ENCODE data around the gene ADAMTS17.
"Not testable (repeated sequence)": the region's sequence is repeated elsewhere in the genome, so short reads cannot be mapped to it uniquely, and the experiment has no call there.

The ADAMTS17 gene

DNA sequence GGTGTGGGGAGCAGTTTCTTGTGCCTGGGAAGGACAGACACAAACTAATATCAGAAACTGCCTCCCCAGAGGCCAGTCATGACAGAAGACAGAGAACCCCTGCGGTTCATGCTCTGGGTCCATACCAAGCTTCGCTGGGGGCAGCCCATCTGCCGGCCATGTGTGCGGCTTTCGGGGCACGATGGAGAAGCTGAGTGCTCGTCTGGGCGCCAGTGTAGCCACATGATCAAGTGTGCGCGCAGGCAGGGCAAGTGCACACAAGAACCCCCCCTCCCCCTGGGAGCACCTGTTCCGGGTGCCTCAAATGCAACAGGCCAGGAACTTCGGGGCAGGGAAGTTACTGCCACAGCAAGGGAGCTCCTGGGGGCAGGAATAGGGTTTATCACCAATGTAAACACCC, 1.8 kb downstream of the ADAMTS17 start:
- DNase-seq: no peak

DNA sequence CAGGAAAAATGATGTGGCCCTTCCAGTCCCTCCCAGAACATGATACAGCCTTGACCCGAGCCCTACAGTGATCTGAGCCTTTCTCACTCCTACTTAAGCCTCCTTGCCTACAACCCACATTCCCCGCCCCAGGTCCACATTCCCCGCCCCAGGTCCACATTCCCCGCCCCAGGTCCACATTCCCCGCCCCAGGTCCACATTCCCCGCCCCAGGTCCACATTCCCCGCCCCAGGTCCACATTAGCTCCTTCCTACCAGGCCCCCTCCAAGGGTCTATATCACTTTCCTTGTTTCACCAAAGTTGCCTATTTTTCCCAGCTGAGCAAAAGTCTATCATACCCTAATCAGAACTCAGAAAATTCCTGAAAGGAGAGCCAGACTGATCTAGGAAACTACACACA, 2.3 kb downstream of the ADAMTS17 start:
- not testable (repeated sequence) for DNase-seq

DNA sequence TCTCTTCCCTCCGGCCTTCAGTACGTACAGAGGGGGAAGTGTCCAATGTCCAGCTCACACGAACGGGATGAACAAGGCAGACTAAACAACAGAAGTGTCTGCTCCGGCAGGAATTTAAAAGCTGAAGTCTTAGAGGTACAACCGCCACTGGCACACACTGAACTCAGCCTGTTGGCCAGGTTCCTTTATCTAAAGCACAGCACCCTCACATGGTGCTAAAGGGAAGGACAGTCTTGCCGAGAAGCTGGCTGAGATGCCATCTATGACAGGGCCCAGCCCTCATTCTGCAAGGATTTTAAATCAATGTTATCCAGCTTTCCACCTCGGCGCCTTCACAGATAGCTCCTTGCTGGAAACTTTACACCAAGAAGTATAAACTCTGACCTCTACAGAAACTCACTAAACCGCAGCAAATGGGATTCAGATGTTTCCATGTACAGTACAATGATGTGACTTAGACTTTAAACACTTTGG, 2.8 kb downstream of the ADAMTS17 start:
- peak; percentile 63 for DNase-seq

DNA sequence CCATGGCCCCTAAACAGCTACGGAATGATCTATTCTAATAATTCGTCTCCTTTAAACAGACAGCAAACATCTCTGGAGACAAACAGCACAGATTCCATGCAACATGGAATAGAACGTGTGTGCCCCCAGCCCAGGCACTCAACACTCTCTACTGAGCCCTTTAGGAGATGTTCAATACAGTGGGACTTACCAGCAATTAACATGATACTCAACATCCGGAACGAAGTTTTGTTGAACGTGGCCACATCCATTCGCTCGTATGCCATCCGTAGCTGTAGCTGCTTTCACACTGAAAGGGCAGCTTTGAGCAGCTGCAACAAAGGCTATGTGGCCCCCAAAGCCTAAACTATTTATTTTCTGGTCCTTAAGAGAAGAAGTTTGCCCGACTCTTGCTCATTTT, 3.5 kb downstream of the ADAMTS17 start:
- no peak for DNase-seq

DNA sequence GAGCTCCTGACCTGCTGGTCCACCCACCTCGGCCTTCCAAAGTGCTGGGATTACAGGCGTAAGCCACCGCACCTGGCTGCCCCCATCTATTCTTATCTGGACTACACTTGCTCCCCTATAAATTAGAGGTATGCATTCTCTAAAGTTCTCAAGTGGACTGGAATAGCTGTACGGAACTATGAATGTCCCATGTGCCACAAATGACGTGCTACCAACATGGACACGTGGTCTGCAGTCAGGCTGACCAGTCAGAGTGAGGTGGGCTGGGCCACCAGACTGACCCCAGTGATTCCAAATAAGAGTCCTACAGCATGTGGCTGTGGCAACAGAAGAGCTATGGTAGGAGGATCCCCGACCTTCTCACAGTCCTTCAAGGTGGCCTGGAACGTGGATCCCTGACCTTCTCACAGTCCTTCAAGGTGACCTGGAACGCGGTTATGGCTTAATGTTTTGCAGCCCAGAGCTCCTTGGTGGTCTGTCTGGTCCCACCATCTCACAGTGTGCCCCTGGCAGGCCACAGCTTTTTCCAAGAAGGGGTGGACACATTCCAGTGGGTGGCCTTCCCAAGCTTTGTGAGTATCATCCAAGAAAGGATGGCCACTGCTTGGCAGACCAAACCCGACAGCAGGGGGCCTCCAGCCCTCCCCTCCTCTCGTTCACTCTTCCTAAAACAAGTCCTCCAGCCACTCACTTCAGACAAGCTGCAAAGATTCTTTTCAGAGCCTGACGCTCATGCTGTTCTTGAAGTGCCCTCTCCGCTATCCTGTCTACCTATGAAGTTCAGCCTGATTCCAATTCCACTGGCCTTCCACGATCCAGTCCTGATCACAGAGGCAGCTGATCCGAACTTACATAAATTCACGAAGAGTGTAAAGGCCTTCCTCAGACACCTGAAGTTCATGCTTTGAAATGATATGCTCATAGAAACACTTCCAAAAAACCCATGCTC, 4.4 kb downstream of the ADAMTS17 start:
- no peak for DNase-seq

DNA sequence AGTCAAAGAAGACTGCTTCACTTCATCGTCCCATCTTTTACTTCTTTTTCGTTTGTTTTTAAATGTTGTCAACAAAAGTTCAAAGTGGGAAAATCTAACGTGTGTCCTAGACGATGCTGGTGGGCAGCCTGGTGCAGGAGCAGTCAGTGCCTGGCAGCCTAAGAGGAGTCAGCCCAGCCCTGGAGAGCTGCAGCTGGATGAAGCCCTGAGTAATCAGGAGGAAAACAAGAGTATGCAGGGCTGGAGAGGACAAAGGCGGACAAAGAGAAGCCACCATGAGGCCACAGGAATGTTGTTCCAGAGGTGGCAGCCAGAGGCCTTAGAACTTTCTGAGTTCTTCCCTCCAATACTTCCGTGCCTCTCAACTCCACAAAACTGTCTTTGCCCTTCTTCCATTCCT, 5.7 kb downstream of the ADAMTS17 start:
- DNase-seq: no peak

DNA sequence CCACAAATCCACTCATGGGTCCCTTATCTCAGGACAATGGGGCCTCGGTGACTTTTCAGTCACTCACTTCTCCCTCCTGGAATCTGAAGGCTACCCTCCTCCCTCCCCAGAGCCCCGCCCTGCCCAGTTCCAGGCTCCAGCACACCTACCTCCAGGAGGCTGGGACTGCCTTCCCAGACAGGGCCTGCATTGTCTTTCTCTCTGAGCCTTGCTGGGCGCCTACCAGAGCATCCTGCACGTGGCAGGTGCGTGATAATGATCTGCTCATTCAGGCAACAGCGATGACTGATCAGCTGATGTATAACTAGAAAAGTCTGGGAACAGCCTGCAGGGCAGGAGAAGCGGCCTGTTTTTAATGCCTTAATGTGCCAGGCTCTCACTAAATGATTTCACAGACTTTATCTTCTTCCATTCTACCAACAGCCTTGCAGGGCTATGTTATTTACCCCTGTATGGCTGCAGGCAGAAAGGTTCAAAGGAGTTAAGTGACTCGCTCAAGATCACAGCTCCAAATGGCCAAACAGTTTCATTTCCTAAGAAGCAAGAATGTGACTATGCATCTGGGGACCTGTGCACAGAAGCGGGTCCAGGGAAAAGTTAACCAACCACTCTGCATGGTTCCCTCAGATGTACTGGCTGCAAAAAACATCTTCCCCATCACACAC, 6.3 kb downstream of the ADAMTS17 start:
- DNase-seq: no peak

DNA sequence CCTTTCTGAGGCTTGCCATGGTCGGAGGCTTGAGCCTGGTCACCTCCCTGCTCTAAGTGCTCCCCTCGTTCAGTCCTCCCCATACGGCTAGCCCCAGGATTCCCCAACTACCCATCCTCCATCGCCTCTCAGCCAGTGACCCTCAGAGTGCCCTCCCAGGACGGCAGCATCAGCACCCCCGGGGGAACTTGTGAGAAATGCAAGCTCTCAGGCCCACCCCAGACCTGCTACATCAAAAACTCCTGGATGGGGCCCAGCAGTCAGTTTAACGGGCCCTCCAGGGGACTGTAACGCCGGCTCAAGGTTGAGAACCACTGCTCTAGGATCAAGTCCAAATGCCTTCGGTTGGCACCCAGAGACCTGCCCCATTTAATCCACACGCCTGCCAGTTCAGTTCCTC, 6.9 kb downstream of the ADAMTS17 start:
- no peak for DNase-seq

DNA sequence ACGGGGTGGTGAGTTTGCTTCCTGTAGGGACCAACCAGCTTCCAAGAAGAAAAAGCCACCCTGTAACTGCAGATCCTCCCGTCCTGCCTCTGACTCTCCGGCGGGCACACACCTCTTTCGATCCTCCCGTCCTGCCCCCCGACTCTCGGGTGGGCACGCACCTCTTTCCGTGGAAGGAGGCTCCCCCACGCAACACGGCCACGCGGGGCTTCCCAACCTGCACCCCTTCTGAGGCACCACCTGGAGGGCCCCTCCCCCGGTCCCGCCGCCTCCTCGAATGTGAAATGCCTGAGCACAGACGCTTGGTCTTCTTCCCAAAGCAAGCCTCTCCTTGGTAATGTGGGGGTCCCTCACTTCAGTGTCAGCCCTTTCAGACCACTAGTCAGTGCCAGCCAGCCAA, 7.3 kb downstream of the ADAMTS17 start:
- DNase-seq: no peak

DNA sequence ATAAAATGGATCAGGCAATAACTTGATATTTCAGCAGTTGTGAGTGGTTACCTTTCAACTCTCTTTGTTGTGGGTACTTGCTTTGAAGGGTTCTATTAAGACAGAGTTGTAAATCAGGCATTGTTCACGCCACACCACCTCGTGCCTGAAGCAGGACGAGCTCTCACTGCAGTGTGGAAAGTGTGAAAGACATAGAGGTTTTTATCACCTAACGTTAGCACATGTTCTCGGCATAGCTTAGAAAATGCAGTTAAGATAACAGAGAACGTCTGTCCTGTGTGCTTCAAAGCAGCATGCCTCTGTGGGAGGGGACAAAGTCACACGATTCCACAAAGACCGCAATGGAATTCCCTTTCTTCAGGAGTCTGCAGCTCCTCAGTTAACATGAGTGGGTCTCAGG, 7.8 kb downstream of the ADAMTS17 start:
- DNase-seq: no peak

DNA sequence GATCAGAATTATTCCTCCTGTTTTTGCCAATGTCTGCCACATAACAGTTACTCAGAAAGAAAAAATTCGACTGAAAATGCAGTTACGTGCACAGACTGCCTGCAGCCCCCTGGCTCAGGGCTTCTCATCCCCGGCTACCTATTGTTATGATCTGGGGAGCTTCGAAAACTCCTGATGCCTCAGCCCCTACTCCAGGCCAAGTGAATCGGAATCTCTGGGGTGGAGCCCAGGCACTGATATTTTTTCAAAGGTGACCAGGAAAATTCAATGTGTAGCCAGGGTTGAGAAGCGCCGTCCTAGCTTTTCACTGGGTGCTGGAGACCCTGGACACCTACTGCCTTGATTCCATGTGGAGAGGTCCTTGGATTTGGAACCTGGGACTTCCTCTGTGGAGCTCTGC, 8.5 kb downstream of the ADAMTS17 start:
- DNase-seq: no peak

DNA sequence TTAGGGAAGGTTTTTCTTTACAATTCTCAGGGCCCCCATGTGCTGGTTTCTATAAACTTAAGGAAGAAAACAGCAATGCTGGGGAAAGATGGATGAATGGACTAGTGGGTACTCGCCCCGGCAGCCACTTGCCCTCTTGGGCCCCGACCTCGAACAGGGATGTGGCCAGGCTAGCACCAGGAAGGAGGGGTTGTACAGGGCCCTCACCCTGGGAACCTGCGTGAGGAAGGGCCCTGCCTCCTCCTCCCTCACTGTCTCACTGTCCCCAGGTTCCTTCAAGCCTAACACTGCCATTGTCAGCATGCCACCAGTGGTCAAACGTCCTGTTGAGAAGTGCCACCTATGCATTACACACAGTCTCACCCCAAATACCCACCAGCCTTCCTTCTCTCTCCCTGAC, 9.1 kb downstream of the ADAMTS17 start:
- DNase-seq: no peak

DNA sequence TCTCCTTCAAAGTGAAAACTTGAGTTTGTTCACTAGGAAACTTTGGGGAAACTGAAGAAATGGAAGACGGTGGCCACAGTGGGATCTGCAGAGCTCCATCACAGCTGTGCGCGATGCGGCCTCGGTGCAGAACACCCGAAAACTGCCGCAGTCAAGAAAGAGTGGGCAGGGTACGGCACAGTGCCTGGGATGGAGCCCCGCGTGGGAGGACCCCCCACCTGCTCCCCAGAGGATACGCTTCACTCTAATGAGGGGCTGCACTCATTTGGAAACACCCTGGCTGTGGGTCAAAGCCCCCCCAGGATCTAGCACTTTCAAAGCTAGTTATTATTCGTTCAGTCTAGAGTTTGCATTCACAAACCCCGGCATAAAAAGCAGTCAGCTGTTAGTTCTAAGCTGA, 9.5 kb downstream of the ADAMTS17 start:
- DNase-seq: no peak

DNA sequence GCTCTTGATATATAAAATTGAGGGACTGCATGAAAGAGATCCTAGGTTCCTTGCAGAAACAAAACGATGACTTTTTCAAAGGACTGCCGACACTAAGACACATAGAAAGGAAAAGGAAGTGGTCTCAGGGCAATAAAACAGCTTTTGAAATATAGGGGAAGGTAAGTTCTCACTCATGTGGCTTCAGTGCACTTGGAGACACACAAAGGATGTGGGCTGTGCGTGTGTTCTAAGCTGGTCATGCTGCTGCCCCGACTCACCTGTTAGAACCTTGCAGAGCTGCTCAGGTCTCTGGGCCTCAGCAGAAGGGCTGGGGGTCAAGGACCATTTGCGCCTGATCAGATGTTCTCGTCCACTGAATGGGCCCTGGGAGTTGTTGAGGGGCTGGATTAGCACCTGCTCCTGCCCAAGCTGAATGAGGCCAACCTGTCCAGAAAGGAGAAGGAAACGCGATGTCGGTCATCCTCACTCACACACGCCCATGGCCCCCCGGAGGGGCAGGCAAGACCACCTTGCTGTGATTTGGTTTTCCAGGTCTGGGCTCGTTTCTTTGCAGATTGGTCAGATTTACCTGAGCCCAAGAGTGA, 11.1 kb downstream of the ADAMTS17 start:
- DNase-seq: peak; percentile 14

DNA sequence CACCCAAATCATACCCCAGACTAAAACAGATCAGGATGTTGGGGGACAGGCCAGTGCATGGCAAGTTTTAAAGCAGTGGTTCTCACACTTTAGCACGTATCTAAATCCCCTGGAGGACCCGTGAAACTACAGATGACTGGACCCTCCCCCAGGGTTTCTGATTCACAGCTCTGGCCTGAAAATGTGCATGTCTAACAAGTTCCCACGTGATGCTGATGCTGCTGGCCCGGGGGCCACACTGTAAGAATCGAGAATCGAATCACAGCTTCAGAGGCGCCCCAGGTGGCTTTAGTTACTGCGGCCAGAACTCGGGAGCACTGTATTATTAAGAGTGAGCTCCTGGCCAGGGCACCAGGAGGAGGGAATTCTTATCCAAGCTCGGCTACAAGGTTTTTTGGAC, 11.6 kb downstream of the ADAMTS17 start:
- no peak for DNase-seq

DNA sequence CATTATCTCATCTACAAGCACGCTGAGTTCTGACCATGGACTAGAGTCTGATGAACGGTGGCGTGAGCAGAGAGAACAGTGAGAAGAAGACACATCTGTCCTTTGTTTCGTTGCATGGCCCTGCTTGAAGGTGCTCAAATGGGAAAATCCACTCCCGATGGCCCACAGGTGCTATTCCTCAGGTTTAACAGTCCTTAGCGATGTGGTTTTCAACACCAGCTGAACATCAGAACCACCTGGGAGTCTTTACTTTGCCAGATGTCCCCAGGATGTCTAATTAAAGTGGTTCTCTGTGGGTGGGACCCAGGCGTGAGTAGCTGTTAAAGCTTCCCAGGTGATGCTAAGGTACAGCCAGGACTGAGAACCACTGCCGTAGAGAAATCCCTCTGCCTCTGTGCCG, 13.0 kb downstream of the ADAMTS17 start:
- DNase-seq: no peak

DNA sequence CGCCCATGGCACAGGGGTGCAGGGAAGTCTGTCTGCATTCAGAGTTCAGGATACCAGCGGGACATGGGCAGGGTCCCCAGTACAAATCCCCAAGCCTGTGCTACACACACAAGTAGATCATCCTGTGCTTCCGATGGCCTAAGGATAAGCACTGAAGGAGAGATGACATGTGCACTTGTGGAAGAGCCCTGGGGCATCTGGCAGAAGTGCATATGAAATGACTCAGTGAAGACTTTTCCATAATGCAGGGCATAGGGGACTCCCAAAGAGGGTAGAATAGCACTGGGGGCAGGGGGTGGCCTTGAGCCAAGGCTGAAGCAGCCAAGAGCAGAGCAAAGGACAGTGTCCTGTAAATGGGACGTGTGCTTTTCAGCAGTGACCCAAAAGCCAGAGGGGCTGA, 22.9 kb downstream of the ADAMTS17 start:
- DNase-seq: no peak

DNA sequence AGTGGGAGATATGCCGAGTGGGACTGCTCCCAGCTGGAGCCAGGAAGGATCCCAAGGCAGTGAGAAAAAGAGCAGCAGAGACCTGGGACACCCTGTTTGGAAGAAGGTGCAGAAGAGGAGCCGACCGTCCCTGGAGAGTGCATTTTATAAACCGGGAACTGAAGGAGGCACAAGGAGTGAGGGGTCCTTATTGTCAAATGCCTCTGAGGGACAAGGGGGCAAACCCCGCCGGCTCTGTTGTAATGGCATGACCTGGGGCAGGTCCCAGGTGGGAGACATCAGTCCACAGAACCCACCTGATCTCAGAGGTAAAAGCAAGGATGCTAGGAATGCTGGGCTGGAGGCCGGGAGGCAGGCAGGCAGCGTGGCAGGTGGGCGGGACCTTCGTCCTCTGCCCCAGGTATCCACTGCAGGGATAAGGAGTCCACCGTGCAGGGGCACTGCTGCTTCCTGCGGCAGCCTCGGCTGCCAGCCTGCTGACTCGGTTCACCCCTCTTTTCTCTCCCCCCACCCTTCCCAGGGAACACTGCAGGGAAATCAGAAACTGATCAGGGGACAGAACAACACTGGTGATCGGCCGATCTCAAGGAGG, 26.9 kb downstream of the ADAMTS17 start:
- no peak for DNase-seq

DNA sequence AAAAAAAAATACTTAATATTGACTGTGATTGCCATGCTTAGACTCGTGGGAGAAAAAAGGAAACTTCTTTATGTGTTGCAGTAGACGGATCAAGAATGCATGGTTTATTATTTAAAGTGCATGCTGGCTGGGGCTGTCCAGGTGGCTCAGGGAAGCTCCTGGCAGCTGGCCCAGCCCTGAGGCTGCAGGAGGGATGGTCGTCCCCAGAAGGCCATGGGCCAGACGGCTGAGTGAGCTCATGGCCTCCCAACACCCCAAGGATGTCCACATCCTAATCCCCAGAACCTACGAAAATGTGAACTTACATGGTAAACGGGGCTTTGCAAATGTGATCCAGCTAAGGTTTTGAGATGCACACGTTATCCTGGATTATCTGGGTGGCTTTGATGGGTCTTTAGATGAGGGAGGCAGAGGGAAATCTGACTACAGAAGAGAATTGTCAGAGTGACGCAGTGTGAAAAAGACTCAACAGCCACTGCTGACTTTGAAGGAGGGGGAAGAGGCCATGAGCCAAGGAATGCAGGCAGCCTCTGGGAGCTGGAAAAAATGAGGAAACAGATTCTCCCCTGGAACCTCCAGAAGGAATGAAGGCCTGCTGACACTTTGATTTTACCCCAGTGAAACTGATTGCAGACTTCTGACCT, 29.8 kb downstream of the ADAMTS17 start:
- no peak for DNase-seq

DNA sequence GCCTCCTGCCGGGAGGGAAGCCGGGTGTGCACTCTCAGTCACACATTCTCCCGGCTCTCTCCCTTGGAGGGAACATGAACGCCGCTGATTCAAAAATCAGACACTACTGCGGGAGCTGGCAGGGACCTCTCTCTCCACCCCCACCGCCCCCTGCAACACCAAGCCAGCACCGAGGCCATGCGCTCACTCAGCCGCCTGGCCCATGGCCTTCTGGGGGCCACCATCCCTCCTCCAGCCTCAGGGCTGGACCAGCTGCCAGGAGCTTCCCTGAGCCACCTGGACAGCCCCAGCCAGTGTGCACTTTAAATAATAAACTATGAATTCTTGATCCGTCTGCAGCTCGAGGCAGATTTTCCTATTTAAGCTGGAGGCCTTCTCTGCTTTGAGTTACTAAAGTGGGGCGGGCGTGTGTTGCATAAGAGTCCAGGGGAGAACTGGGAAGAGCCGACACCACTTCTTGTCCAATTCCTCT, 30.6 kb downstream of the ADAMTS17 start:
- DNase-seq: no peak

DNA sequence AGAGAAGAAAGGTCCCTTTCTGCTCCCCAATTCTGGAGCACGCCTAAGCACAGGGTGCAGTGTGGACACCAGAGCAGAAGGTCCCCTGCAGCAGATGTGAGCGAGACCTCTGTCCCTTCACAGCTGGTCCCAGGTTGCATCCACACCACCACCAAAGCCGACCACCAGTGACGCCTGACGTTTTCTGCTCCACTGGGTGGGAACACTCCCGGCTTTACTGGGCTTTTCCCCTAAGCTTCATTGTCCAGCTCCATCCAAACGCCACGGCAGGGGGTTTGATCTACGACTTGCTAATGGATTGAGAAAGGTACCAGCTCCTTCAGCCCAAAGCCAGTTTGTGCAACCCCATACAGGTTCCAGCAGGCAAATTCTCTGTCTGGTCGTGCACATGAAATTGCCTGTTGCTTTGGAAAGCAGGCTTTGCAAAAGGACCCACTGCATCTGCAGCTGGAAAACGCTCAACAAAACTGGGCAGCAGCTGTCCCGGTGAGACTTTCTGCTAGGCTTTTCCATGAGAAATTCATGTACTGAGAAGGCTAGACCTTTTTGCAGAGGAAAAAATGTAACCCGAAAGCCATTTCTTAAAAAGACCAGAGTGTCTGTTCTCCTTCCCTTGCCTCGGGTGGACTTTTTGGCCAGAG, 31.1 kb downstream of the ADAMTS17 start:
- DNase-seq: no peak

DNA sequence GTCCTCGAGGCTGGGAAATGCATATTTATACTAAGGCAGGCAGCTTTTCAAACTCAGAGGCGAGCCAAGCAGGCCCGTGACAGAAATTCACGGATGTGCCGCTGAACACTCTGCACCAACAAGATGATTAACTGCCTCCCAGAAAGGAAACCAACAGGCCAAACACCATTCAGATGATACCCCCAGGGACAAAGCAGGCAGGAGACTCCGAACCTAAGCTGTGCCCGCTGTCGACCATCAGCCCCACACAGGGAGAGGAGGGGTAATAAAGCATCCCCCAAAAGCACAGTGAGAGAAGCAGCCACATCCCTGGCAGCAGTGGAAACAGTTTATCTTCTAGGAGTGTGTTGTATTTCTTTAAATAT, 31.8 kb downstream of the ADAMTS17 start:
- DNase-seq: no peak

Measured in CD4-positive, alpha-beta T cell treated with Interferon gamma for 1 hour (primary cell).